ENCODE results near the gene RTTN. TPM values are rescaled to one million over a fixed set of nuclear protein-coding genes. Genes with fewer than 3 reads are reported as not detected.

The RTTN gene
- total and polyA plus RNA-seq, 2 donors (not counting 3 experiments of a cell fraction or from before 2014, with no cell fraction given): 3.1 to 17.4 TPM

GRCh38 chr18:70221156-70221914, 15.8 kb upstream of the RTTN start:
- Histone ChIP-seq H3K4me1 (ENCODE audit: control insufficient read depth, extremely low read depth, insufficient read depth, low read length) (no peaks in the 10 kb centered on the region), H3K9ac (replicated peaks; ENCODE audit: extremely low read depth, insufficient read depth, low read length) (no peak overlapping the region), H3K9me3 (replicated peaks; ENCODE audit: control insufficient read depth, insufficient read depth, low read length) (no peaks in the 10 kb centered on the region), H4K20me1 (replicated peaks; ENCODE audit: control insufficient read depth, extremely low read depth, insufficient read depth, low read length) (no peaks in the 10 kb centered on the region), H3K79me2 (ENCODE audit: control insufficient read depth, insufficient read depth, low read length) (no peaks in the 10 kb centered on the region), H3K9me1 (replicated peaks; ENCODE audit: control insufficient read depth, extremely low read depth, insufficient read depth, low read length) (no peaks in the 10 kb centered on the region), H3K27me3 (ENCODE audit: control insufficient read depth in 2 of 2, insufficient read depth in 2 of 2, low read length in 2 of 2) (peaks cover 15 to 21% of the 10 kb centered on the region in 2 experiments), H3K4me2 (ENCODE audit: insufficient read depth, low read length) (no peak overlapping the region), H3K4me3 (replicated peaks in 1 of 3; ENCODE audit: insufficient read depth in 1 of 3, low read depth in 1 of 3, low read length in 3 of 3) (no peak overlapping the region), H2AFZ (ENCODE audit: low read depth, low read length) (no peak overlapping the region), H3K27ac (ENCODE audit: insufficient read depth, low read depth, low read length) (no peak overlapping the region), H3K36me3 (ENCODE audit: control insufficient read depth in 2 of 2, extremely low read depth in 1 of 2, insufficient read depth in 2 of 2, low read length in 2 of 2) (no peaks in the 10 kb centered on the region)
- no peak for TF ChIP-seq JUN (IDR thresholded peaks at IDR 0.05; ENCODE audit: borderline replicate concordance, insufficient read depth, insufficient read length, low read depth)
- no peak for TF ChIP-seq POLR2A (IDR thresholded peaks at IDR 0.05; ENCODE audit: low read depth, low read length)
- no peak for TF ChIP-seq FOS (IDR thresholded peaks at IDR 0.05; ENCODE audit: borderline replicate concordance, insufficient read depth, low read length)
- no peak for TF ChIP-seq GATA2 (IDR thresholded peaks at IDR 0.05; ENCODE audit: insufficient read depth, insufficient read length, low read depth, low read length)
- intact Hi-C loops (cut with micrococcal nuclease): no loop called here
- dilution Hi-C loops (cut with MboI; ENCODE audit: extremely low pct_ligation_motif_present, low sequenced_read_pairs): no loop called here
- ChIA-PET CTCF (no interaction called here), POLR2A (no interaction called here)
- DNase-seq (ENCODE audit: low read depth, low spot score): no peak
- no peak for FAIRE-seq
- BruUV-seq (replicated peaks): no TSS peak

DNA sequence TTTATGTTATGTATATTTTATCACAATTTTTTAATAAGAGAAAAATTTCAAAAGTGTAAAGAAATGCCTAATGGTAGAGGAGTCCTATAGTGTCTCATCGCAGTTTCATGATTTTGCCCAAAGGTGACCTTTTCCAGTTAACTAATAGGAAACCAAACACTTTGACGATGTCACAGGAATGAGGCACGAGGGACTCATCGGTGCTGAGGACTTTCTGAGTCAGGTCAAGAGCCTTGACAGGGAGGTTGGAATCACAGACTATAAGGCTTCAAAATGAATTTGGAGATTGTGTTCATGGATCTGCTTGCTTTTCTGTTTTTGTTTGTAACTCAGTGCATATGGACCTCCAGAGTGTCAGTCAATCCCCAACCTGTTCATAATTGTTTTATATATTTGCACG, 15.1 kb upstream of the RTTN start:
- DNase-seq (ENCODE audit: low read depth, low spot score) (no peak), FAIRE-seq (no peak)
- Histone ChIP-seq H3K27ac (ENCODE audit: insufficient read depth, low read depth, low read length) (no peak overlapping the region), H3K9me1 (replicated peaks; ENCODE audit: control insufficient read depth, extremely low read depth, insufficient read depth, low read length) (no peaks in the 10 kb centered on the region), H2AFZ (ENCODE audit: low read depth, low read length) (no peak overlapping the region), H3K4me2 (ENCODE audit: insufficient read depth, low read length) (no peak overlapping the region), H3K4me1 (ENCODE audit: control insufficient read depth, extremely low read depth, insufficient read depth, low read length) (no peaks in the 10 kb centered on the region), H3K27me3 (ENCODE audit: control insufficient read depth in 2 of 2, insufficient read depth in 2 of 2, low read length in 2 of 2) (peaks cover 15 to 21% of the 10 kb centered on the region in 2 experiments), H3K36me3 (ENCODE audit: control insufficient read depth in 2 of 2, extremely low read depth in 1 of 2, insufficient read depth in 2 of 2, low read length in 2 of 2) (no peaks in the 10 kb centered on the region), H3K9me3 (replicated peaks; ENCODE audit: control insufficient read depth, insufficient read depth, low read length) (no peaks in the 10 kb centered on the region), H4K20me1 (replicated peaks; ENCODE audit: control insufficient read depth, extremely low read depth, insufficient read depth, low read length) (no peaks in the 10 kb centered on the region), H3K79me2 (ENCODE audit: control insufficient read depth, insufficient read depth, low read length) (no peaks in the 10 kb centered on the region), H3K4me3 (replicated peaks in 1 of 3; ENCODE audit: insufficient read depth in 1 of 3, low read depth in 1 of 3, low read length in 3 of 3) (no peak overlapping the region), H3K9ac (replicated peaks; ENCODE audit: extremely low read depth, insufficient read depth, low read length) (no peak overlapping the region)
- ChIA-PET POLR2A (no interaction called here), CTCF (no interaction called here)
- dilution Hi-C loops (cut with MboI; ENCODE audit: extremely low pct_ligation_motif_present, low sequenced_read_pairs): no loop called here
- no TSS peak for BruUV-seq (replicated peaks)
- intact Hi-C loops (cut with micrococcal nuclease): no loop called here
- TF ChIP-seq, protein P1, sequence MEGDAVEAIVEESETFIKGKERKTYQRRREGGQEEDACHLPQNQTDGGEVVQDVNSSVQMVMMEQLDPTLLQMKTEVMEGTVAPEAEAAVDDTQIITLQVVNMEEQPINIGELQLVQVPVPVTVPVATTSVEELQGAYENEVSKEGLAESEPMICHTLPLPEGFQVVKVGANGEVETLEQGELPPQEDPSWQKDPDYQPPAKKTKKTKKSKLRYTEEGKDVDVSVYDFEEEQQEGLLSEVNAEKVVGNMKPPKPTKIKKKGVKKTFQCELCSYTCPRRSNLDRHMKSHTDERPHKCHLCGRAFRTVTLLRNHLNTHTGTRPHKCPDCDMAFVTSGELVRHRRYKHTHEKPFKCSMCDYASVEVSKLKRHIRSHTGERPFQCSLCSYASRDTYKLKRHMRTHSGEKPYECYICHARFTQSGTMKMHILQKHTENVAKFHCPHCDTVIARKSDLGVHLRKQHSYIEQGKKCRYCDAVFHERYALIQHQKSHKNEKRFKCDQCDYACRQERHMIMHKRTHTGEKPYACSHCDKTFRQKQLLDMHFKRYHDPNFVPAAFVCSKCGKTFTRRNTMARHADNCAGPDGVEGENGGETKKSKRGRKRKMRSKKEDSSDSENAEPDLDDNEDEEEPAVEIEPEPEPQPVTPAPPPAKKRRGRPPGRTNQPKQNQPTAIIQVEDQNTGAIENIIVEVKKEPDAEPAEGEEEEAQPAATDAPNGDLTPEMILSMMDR (IDR thresholded peaks at IDR 0.05; ENCODE audit: extremely low read depth in 1 of 2, insufficient read depth in 1 of 2, low read depth in 1 of 2, low read length in 2 of 2): no peak
- TF ChIP-seq FOS (IDR thresholded peaks at IDR 0.05; ENCODE audit: borderline replicate concordance, insufficient read depth, low read length): no peak
- TF ChIP-seq MYC (IDR thresholded peaks at IDR 0.05; ENCODE audit: low read depth, low read length): no peak
- TF ChIP-seq GATA2 (IDR thresholded peaks at IDR 0.05; ENCODE audit: insufficient read depth, insufficient read length, low read depth, low read length): no peak
- no peak for TF ChIP-seq POLR2A (IDR thresholded peaks at IDR 0.05; ENCODE audit: low read depth, low read length)
- TF ChIP-seq, protein P2, sequence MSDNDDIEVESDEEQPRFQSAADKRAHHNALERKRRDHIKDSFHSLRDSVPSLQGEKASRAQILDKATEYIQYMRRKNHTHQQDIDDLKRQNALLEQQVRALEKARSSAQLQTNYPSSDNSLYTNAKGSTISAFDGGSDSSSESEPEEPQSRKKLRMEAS (IDR thresholded peaks at IDR 0.05; ENCODE audit: insufficient read depth, insufficient read length): no peak
- no peak for TF ChIP-seq EZH2 (IDR thresholded peaks at IDR 0.05; ENCODE audit: borderline replicate concordance, low read depth, low read length, severe bottlenecking)
- TF ChIP-seq POLR2AphosphoS5 (IDR thresholded peaks at IDR 0.05; ENCODE audit: insufficient read depth, low read depth, low read length): no peak
- TF ChIP-seq JUN (IDR thresholded peaks at IDR 0.05; ENCODE audit: borderline replicate concordance, insufficient read depth, insufficient read length, low read depth): no peak
